ENCODE results near the gene NRL.
A peak's percentile ranks its signal among the peaks of the same experiment; 100 is the strongest.

The NRL gene

GRCh38 chr14:24062216-24062980 lies 52.4 kb downstream of the NRL start:
- no peak overlapping the region for H3K4me3 ChIP-seq (ENCODE audit: low read depth, low read length)
- TF ChIP-seq CTCF (IDR thresholded peaks at IDR 0.05; ENCODE audit: low read depth, low read length), result no peak
- in situ Hi-C loops (cut with HindIII; ENCODE audit: low sequenced_read_pairs), result no loop called here
- DNase-seq (ENCODE audit: low read depth, low spot score), result no peak

- no peak for DNase-seq (ENCODE audit: low read depth, low spot score)
- TF ChIP-seq CTCF (IDR thresholded peaks at IDR 0.05; ENCODE audit: low read depth, low read length), result no peak
- in situ Hi-C loops (cut with HindIII; ENCODE audit: low sequenced_read_pairs), result no loop called here
- no peak overlapping the region for H3K4me3 ChIP-seq (ENCODE audit: low read depth, low read length)
Measured at GRCh38 chr14:24060984-24061913, 53.5 kb downstream of the NRL start.

- H3K4me3 ChIP-seq (ENCODE audit: low read depth, low read length), result no peak overlapping the region
- TF ChIP-seq CTCF (IDR thresholded peaks at IDR 0.05; ENCODE audit: low read depth, low read length), result no peak
- in situ Hi-C loops (cut with HindIII; ENCODE audit: low sequenced_read_pairs), result no loop called here
- no peak for DNase-seq (ENCODE audit: low read depth, low spot score)
Measured at GRCh38 chr14:24060443-24060842, 54.3 kb downstream of the NRL start.

- no peak overlapping the region for H3K4me3 ChIP-seq (ENCODE audit: low read depth, low read length)
- in situ Hi-C loops (cut with HindIII; ENCODE audit: low sequenced_read_pairs), result no loop called here
- no peak for DNase-seq (ENCODE audit: low read depth, low spot score)
- TF ChIP-seq CTCF (IDR thresholded peaks at IDR 0.05; ENCODE audit: low read depth, low read length), result no peak
Measured at GRCh38 chr14:24059841-24060388, 54.8 kb downstream of the NRL start.

GRCh38 chr14:24058951-24059475 lies 55.7 kb downstream of the NRL start:
- no peak overlapping the region for H3K4me3 ChIP-seq (ENCODE audit: low read depth, low read length)
- DNase-seq (ENCODE audit: low read depth, low spot score), result no peak
- TF ChIP-seq CTCF (IDR thresholded peaks at IDR 0.05; ENCODE audit: low read depth, low read length), result no peak
- in situ Hi-C loops (cut with HindIII; ENCODE audit: low sequenced_read_pairs), result no loop called here

GRCh38 chr14:24058260-24058950 lies 56.3 kb downstream of the NRL start:
- peak; percentile 92 for TF ChIP-seq CTCF (IDR thresholded peaks at IDR 0.05; ENCODE audit: low read depth, low read length)
- in situ Hi-C loops (cut with HindIII; ENCODE audit: low sequenced_read_pairs), result no loop called here
- peak; percentile 71 for DNase-seq (ENCODE audit: low read depth, low spot score)
- no peak overlapping the region for H3K4me3 ChIP-seq (ENCODE audit: low read depth, low read length)
